ENCODE results near the gene ZNF536. TPM values are rescaled to one million over a fixed set of nuclear protein-coding genes. Genes with fewer than 3 reads are reported as not detected.

Gene ZNF536
- total and polyA plus RNA-seq, 10 of the 15 experiments (the other 5 are each of a cell fraction or from before 2014, with no cell fraction given): not detected

GRCh38 chr19:30391554-30392551 is 19.7 kb downstream of the ZNF536 start:
- no peak overlapping the region for H3K4me3 ChIP-seq
- BruUV-seq (replicated peaks): no TSS peak
- H4K20me1 ChIP-seq (ENCODE audit: control insufficient read depth, insufficient read depth): no peaks in the 10 kb centered on the region
- no peak overlapping the region for H3K9ac ChIP-seq (ENCODE audit: control insufficient read depth, insufficient read depth, low read length)
- ATAC-seq: no peak
- intact Hi-C loops (cut with micrococcal nuclease; ENCODE audit: unreplicated experiment) (no loop called here), in situ Hi-C loops (cut with MboI) (no loop called here)
- no peak overlapping the region for H3K4me2 ChIP-seq (ENCODE audit: control insufficient read depth, insufficient read depth)
- CTCF ChIA-PET: interaction anchor here (0.6 kb wide), 1 partner anchor 631 kb away, joined by 3 read pairs; no protein-coding TSS in a partner anchor
- 26% methylated on average over 19 of the region's 19 CpGs for WGBS (ENCODE audit: insufficient coverage, insufficient replicate concordance, low lambda C conversion rate, missing lambda C conversion rate)
- no peak overlapping the region for H3K27ac ChIP-seq (ENCODE audit: control insufficient read depth, insufficient read depth)
- H3K27me3 ChIP-seq (replicated peaks in 1 of 2; ENCODE audit: control insufficient read depth in 2 of 2, insufficient read depth in 2 of 2, low read length in 1 of 2): no peaks in the 10 kb centered on the region
- TF ChIP-seq CREM (IDR thresholded peaks at IDR 0.05; ENCODE audit: low read depth) (no peak), ZSCAN29 (IDR thresholded peaks at IDR 0.05) (no peak), HDGF (IDR thresholded peaks at IDR 0.05) (no peak), KDM1A (IDR thresholded peaks at IDR 0.05; ENCODE audit: borderline replicate concordance) (no peak), PML (IDR thresholded peaks at IDR 0.05; ENCODE audit: low read length) (no peak), BRCA1 (IDR thresholded peaks at IDR 0.05; ENCODE audit: low read depth, low read length) (no peak), RAD51 (IDR thresholded peaks at IDR 0.05) (no peak), JUNB (IDR thresholded peaks at IDR 0.05) (no peak), FOXK2 (IDR thresholded peaks at IDR 0.05) (no peak), MYB (IDR thresholded peaks at IDR 0.05; ENCODE audit: borderline replicate concordance, low read depth, low read length) (no peak), RELA (IDR thresholded peaks at IDR 0.05; ENCODE audit: borderline replicate concordance, partially characterized antibody) (no peak), ATF2 (IDR thresholded peaks at IDR 0.05; ENCODE audit: low read length) (no peak), TCF7 (IDR thresholded peaks at IDR 0.05; ENCODE audit: borderline replicate concordance) (no peak), NFYA (IDR thresholded peaks at IDR 0.05; ENCODE audit: borderline replicate concordance, low read depth, low read length) (no peak), ZBTB11 (CRISPR knock-in tag; IDR thresholded peaks at IDR 0.05) (no peak), IRF4 (IDR thresholded peaks at IDR 0.05; ENCODE audit: low read depth, low read length) (no peak)
- no peaks in the 10 kb centered on the region for H3K36me3 ChIP-seq (ENCODE audit: control insufficient read depth in 2 of 2, insufficient read depth in 2 of 2, low read length in 1 of 2)
- H3K79me2 ChIP-seq (ENCODE audit: control insufficient read depth, insufficient read depth, low read length): no peaks in the 10 kb centered on the region
- no peak for DNase-seq (ENCODE audit: low read depth, low spot score)
- FAIRE-seq: no peak
- no peak overlapping the region for H2AFZ ChIP-seq (ENCODE audit: control insufficient read depth, low read depth, low read length)
- no peaks in the 10 kb centered on the region for H3K4me1 ChIP-seq (ENCODE audit: control insufficient read depth, insufficient read depth, low read length)
- H3K9me3 ChIP-seq (replicated peaks; ENCODE audit: control insufficient read depth, insufficient read depth, low read length): no peaks in the 10 kb centered on the region
- SMC1A ChIA-PET (ENCODE audit: uncharacterized antibody, unreplicated experiment): no interaction called here
- RAD21 ChIA-PET (ENCODE audit: unreplicated experiment): no interaction called here
- POLR2A ChIA-PET: no interaction called here
